Fibroblast of the aortic adventitia (primary cell): Measurements from ENCODE around the gene PPM1E. TPM values are rescaled to one million over a fixed set of nuclear protein-coding genes. Genes with fewer than 3 reads are reported as not detected.

Experiments used
- DNase-seq: peaks from one replicate; pipeline ENCODE4 v3.0.0-alpha.2; 2010; ENCODE audit warnings: low read depth
- H3K4me3 ChIP-seq: 2 replicates; pipeline ENCODE4 v1.5.1; 2011; ENCODE audit warnings: low read depth, mild to moderate bottlenecking, control low read depth, low read length, moderate library complexity
- total RNA-seq: library from RNA; depleted of rRNA; stranded (reverse); fragments of >200 nt; gene quantifications from 2 replicates; pipeline ENCODE4 v1.2.3, GENCODE V29; 2012; ENCODE audit warnings: low replicate concordance
- TF ChIP-seq, protein P1 (sequence below): IDR thresholded peaks from 2 replicates; pipeline ENCODE4 v1.5.1; 2011; ENCODE audit warnings: mild to moderate bottlenecking, low read length, control low read depth, inconsistent platforms; ENCODE audit not compliant: insufficient read depth

The PPM1E gene
- total RNA-seq, 1 donor = 0.45 TPM

DNA sequence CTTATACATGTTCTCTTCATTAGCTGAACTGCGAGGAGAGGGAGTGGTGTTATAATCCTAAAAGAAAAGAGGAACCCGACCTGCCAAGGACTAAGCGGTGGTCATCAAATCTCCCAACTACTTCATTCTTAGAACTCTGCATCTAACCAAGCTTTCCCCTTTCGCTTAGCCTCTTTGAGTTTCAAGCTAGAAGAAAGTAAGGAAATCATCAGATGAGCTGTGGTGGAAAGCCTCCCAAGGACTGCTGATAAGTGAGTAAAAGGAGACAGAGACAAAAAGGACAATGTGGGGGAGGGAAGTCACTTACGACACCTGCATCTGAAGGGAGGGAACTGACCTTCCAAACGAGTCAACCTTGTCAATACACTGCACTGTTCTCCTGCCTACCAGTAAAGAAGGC, 229.7 kb downstream of the PPM1E start:
- no peak overlapping the region for H3K4me3 ChIP-seq
- DNase-seq = no peak
- TF ChIP-seq, protein P1, sequence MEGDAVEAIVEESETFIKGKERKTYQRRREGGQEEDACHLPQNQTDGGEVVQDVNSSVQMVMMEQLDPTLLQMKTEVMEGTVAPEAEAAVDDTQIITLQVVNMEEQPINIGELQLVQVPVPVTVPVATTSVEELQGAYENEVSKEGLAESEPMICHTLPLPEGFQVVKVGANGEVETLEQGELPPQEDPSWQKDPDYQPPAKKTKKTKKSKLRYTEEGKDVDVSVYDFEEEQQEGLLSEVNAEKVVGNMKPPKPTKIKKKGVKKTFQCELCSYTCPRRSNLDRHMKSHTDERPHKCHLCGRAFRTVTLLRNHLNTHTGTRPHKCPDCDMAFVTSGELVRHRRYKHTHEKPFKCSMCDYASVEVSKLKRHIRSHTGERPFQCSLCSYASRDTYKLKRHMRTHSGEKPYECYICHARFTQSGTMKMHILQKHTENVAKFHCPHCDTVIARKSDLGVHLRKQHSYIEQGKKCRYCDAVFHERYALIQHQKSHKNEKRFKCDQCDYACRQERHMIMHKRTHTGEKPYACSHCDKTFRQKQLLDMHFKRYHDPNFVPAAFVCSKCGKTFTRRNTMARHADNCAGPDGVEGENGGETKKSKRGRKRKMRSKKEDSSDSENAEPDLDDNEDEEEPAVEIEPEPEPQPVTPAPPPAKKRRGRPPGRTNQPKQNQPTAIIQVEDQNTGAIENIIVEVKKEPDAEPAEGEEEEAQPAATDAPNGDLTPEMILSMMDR = no peak

DNA sequence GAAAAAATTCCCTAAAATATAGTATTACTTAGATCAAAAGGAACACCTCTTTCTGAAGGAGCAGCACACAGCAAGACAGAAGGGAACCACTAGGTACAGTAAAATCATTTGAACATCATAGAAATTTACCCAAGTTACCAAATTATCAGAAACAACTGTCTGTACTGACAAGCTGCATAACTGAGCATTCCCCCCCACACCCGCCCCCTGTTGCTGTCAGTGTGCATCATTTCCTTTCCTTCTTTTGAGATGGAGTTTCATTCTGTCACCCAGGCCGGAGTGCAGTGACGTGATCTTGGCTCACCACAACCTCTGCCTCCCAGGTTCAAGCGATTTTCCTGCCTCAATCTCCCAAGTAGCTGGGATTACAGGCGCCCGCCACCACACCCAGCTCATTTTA, 230.3 kb downstream of the PPM1E start:
- H3K4me3 ChIP-seq = no peak overlapping the region
- no peak for DNase-seq
- TF ChIP-seq, protein P1 = no peak

DNA sequence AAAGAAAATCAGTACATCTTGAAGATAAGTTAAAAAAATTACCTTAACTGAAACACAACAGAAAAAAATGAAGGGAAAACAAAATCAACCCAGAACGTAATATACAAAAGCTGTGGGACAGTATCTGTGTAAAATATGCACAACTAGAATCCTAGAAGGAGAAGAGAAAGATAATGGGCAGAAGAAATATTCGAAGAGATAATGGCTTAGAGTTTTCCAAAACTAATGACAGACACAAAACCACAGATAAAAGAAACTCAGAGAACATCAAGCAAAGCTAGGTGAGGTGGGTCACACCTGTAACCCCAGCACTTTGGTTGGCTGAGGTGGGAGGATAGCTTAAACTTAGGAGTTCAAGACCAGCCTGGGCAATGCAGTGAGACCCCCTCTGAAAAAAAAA, 234.0 kb downstream of the PPM1E start:
- no peak for DNase-seq
- no peak overlapping the region for H3K4me3 ChIP-seq
- TF ChIP-seq, protein P1 = no peak

DNA sequence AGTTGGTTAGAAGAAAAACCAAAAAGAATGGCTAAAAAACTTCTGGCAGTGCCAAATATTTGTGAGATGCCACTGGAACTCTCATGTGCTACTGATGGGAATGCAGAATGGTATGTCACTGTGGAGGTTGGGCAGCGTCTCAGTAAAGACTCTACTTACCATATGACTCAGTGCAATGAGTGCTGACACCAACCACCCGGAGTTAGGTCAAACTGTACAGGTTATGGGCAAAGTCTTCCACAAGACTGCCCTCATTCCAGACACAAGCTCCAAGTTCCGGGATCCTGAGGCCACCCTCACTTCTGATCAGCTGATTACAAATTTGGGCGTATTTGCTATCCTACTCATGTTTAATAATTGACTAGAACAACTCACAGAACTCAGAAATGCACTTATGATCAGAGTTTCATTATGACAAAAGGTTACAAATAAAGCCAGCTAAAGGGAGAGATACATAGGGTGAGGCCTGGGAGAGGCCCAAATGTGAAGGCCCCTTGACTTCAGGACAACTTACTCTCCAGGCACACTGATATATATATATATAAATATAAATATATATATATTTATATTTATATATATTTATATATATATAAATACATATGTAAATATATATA, 236.2 kb downstream of the PPM1E start:
- TF ChIP-seq, protein P1 = no peak
- peak; percentile 8 for DNase-seq
- H3K4me3 ChIP-seq = no peak overlapping the region

DNA sequence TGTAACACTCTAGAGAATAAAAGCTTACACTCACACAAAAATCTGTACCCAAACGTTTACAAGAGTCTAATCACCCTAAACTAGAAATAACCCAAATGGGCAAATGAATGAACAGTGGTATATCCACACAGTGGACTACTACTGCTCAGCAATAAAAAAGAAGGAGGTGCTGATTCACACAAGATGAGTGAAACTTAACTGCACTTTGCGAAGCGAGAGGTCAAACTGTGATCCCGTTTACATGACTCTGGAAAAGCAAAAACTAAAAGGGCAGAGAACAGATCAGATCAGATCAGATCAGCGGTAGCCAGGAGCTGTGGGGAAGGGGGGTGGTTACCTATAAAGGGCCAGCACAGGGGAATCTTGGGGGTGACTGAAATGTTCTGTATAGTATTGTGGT, 237.7 kb downstream of the PPM1E start:
- DNase-seq = no peak
- TF ChIP-seq, protein P1 = no peak
- H3K4me3 ChIP-seq = no peak overlapping the region

DNA sequence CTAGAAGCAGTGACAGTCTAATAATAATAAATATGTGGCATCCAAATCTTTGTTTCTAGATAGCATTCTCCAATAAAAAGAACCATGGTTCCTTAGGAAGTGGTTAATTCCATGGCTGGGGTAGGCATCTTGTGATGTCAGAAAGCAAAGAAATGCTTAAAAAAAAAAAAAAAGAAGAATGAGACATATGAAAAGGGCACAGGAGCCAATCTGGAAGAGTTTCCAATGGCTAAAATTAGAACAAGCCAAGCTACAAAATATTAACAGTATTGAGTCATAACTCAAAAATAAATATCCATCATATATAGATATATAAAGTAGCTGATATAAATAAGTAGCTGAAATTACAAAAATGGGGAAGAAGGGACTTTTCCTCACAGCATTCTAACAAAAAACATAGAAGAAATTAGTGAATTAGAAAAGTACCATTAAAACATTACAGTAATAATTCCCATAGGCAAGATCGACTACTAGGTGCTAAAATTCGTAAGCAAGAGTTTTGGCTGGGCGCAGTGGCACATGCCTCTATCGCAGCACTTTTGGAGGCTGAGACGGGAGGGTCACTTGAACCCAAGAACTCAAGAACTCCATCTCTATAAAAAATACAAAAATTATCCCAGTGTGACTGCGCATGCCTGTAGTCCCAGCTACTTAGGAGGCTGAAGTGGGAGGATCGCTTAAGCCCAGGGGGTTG, 239.7 kb downstream of the PPM1E start:
- TF ChIP-seq, protein P1 = no peak
- H3K4me3 ChIP-seq = no peak overlapping the region
- DNase-seq = peak; percentile 55

DNA sequence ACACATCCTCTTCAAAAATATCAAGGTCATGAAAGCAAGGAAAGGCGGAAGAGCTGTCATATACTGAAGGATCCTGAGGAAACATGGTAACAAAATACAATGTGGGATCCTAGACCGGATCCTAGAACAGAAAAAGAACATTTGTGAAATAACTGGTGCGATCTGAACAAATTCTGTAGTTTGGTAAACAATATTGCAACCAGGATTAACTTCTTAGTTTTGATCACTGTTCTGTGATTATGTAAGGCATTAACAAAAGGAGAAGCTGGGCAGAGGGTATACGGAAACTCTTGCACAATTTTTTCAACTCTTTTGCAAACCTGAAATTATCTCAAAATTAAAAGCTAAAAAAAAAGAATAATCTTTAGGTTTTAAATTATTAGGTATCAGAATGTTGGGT, 241.3 kb downstream of the PPM1E start:
- H3K4me3 ChIP-seq = no peak overlapping the region
- TF ChIP-seq, protein P1 = no peak
- DNase-seq = no peak
